ENCODE data around the gene PTPRK. TPM values are rescaled to one million over a fixed set of nuclear protein-coding genes. Genes with fewer than 3 reads are reported as not detected.

The PTPRK gene
- total RNA-seq, 1 experiment from 2014 or later: 89.3 TPM

- Histone ChIP-seq H3K4me1 (replicated peaks; ENCODE audit: insufficient read depth) (peaks cover 21% of the 10 kb centered on the region), H3K27ac (no peak overlapping the region), H3K36me3 (ENCODE audit: low read depth) (no peaks in the 10 kb centered on the region), H3K9me3 (ENCODE audit: insufficient read depth, low read depth) (peaks cover 7% of the 10 kb centered on the region; the same call in 1 of the 2 replicates), H2AFZ (no peak overlapping the region), H3K9me2 (ENCODE audit: insufficient read depth) (no peaks in the 10 kb centered on the region), H3K27me3 (ENCODE audit: insufficient read depth, low read depth) (no peaks in the 10 kb centered on the region), H3K4me3 (no peak overlapping the region), H3K4me2 (no peak overlapping the region), H4K20me1 (ENCODE audit: insufficient read depth) (no peaks in the 10 kb centered on the region), H3F3A (ENCODE audit: insufficient read depth, low read depth) (peaks cover 12% of the 10 kb centered on the region; the same call in 1 of the 2 replicates), H3K79me2 (ENCODE audit: low read depth) (no peaks in the 10 kb centered on the region)
- intact Hi-C loops (cut with micrococcal nuclease; ENCODE audit: unreplicated experiment): no loop called here
- DNase-seq: no peak
- BruUV-seq (replicated peaks): no TSS peak
- CTCF ChIA-PET: no interaction called here
- TF ChIP-seq EZH2 (IDR thresholded peaks at IDR 0.05; ENCODE audit: low read depth): no peak
- TF ChIP-seq, protein P1, sequence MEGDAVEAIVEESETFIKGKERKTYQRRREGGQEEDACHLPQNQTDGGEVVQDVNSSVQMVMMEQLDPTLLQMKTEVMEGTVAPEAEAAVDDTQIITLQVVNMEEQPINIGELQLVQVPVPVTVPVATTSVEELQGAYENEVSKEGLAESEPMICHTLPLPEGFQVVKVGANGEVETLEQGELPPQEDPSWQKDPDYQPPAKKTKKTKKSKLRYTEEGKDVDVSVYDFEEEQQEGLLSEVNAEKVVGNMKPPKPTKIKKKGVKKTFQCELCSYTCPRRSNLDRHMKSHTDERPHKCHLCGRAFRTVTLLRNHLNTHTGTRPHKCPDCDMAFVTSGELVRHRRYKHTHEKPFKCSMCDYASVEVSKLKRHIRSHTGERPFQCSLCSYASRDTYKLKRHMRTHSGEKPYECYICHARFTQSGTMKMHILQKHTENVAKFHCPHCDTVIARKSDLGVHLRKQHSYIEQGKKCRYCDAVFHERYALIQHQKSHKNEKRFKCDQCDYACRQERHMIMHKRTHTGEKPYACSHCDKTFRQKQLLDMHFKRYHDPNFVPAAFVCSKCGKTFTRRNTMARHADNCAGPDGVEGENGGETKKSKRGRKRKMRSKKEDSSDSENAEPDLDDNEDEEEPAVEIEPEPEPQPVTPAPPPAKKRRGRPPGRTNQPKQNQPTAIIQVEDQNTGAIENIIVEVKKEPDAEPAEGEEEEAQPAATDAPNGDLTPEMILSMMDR (conservative IDR thresholded peaks at IDR 0.05): no peak
- POLR2A ChIA-PET (ENCODE audit: unreplicated experiment): no interaction called here
Observed at GRCh38 chr6:127934956-127935355, 585.4 kb downstream of the PTPRK start.

DNA sequence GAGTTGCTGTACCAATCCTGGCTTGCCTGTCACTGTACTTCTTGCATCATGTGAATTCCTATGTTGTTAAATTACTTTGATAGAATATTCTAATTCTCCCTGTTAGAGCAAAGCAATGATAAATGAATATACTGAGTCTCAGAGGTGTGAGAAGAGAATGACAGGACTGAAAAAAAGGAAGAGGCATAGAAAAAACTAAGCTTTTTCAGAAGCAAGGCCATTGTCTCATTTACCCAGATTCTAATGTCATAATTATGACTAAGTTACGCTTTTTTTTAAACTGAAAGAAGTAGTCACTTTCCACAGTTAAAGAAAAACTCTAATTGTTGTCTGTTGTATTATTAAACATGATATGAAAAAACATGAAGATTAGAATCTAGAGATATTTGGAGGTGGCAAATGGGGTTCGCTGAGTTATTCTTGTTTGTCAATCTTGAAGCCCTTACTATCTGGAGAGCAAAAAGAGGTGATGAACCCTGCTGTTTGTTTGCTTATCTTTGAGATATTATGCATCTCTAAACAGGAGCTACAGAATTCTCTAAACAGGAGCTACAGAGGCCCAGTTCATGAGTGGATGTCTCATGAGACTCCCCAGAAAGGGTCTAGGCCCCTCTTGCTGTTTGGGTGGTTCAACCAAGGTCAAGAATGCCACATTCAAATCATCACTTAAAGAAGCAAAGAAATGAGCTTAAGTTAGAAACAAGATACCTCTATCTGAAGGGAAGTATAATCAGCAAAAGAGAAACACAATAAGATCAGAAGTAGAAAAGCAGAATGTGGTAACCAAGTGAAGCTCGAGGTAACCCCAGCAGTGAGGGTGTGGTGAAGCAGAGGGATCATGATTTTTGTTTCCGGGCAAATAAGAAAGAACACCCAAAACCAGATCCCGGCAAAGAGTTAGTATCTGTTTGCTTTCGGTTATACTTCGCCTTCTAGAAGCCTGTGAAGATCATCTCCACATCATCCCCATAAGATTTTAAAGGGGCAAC, 586.3 kb downstream of the PTPRK start:
- no TSS peak for BruUV-seq (replicated peaks)
- H3K27ac ChIP-seq: no peak overlapping the region
- peaks cover 5% of the 10 kb centered on the region; the same call in 1 of the 2 replicates for H3F3A ChIP-seq (ENCODE audit: insufficient read depth, low read depth)
- intact Hi-C loops (cut with micrococcal nuclease; ENCODE audit: unreplicated experiment): no loop called here
- H3K9me3 ChIP-seq (ENCODE audit: insufficient read depth, low read depth): peaks cover 7% of the 10 kb centered on the region; the same call in 1 of the 2 replicates
- no peaks in the 10 kb centered on the region for H3K79me2 ChIP-seq (ENCODE audit: low read depth)
- CTCF ChIA-PET: no interaction called here
- POLR2A ChIA-PET (ENCODE audit: unreplicated experiment): no interaction called here
- no peak overlapping the region for H2AFZ ChIP-seq
- no peak overlapping the region for H3K4me3 ChIP-seq
- TF ChIP-seq EZH2 (IDR thresholded peaks at IDR 0.05; ENCODE audit: low read depth): no peak
- TF ChIP-seq, protein P1 (conservative IDR thresholded peaks at IDR 0.05): no peak
- no peaks in the 10 kb centered on the region for H3K36me3 ChIP-seq (ENCODE audit: low read depth)
- H3K4me2 ChIP-seq: no peak overlapping the region
- no peaks in the 10 kb centered on the region for H3K9me2 ChIP-seq (ENCODE audit: insufficient read depth)
- peaks cover 13% of the 10 kb centered on the region for H3K4me1 ChIP-seq (replicated peaks; ENCODE audit: insufficient read depth)
- H4K20me1 ChIP-seq (ENCODE audit: insufficient read depth): no peaks in the 10 kb centered on the region
- H3K27me3 ChIP-seq (ENCODE audit: insufficient read depth, low read depth): no peaks in the 10 kb centered on the region
- no peak for DNase-seq

DNA sequence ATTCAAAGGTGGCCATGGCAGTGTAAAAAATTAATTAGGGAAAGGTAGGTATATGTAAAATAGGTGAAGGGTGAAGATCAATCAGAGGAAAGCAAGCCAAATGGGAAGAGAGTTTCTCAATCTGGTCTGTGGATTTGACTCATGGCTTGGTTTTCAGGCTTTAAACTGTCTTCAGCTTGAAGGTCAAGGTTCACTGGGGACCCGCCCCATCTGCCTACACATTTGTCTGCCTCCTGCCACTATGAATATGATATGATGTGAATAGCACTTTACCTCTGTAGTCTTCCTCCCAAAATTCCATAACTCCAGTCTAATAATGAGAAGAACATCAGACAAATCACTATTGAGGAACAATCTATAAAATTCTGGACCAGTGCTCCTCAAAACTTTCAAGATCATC, 587.3 kb downstream of the PTPRK start:
- no TSS peak for BruUV-seq (replicated peaks)
- POLR2A ChIA-PET (ENCODE audit: unreplicated experiment): no interaction called here
- Histone ChIP-seq H3K4me3 (no peak overlapping the region), H4K20me1 (ENCODE audit: insufficient read depth) (no peaks in the 10 kb centered on the region), H3K9me3 (ENCODE audit: insufficient read depth, low read depth) (peaks cover 7% of the 10 kb centered on the region; the same call in 1 of the 2 replicates), H3K27me3 (ENCODE audit: insufficient read depth, low read depth) (no peaks in the 10 kb centered on the region), H2AFZ (no peak overlapping the region), H3K4me2 (no peak overlapping the region), H3K9me2 (ENCODE audit: insufficient read depth) (no peaks in the 10 kb centered on the region), H3F3A (ENCODE audit: insufficient read depth, low read depth) (no peaks in the 10 kb centered on the region), H3K4me1 (replicated peaks; ENCODE audit: insufficient read depth) (peaks cover 3% of the 10 kb centered on the region), H3K27ac (no peak overlapping the region), H3K36me3 (ENCODE audit: low read depth) (no peaks in the 10 kb centered on the region), H3K79me2 (ENCODE audit: low read depth) (no peaks in the 10 kb centered on the region)
- CTCF ChIA-PET: no interaction called here
- no peak for DNase-seq
- TF ChIP-seq, protein P1 (conservative IDR thresholded peaks at IDR 0.05): no peak
- TF ChIP-seq EZH2 (IDR thresholded peaks at IDR 0.05; ENCODE audit: low read depth): no peak
- intact Hi-C loops (cut with micrococcal nuclease; ENCODE audit: unreplicated experiment): no loop called here
